Muscle of back (tissue), 13 donors: ENCODE results near the gene UPK2. TPM values are rescaled to one million over a fixed set of nuclear protein-coding genes. Genes with fewer than 3 reads are reported as not detected.
A peak's percentile ranks its signal among the peaks of the same experiment; 100 is the strongest.

Experiments
- DNase-seq, 3 donors: peaks; one replicate each; pipeline versions ENCODE4 v3.0.0 to v3.0.0-alpha.2; 2013
- long read RNA-seq, 9 donors: transcript quantifications; one replicate each; lab custom pipeline, GENCODE V29; 2026
- polyA plus RNA-seq, 10 donors: library from polyadenylated mRNA; unstranded; fragments of 120-200 nt; gene quantifications; one replicate each; pipeline ENCODE4 v1.2.1, GENCODE V29; 2013; ENCODE audit not compliant: insufficient read length in 10 of 10

The UPK2 gene
- 1 to 10 TPM in 4 of 10 donors, under 1 TPM in 6; 0.56 to 2.4 (median 0.87) TPM for polyA plus RNA-seq
- long read RNA-seq, donor 1, partial matches to known transcripts: 4,902 of 5,088 reads
- long read RNA-seq, donor 1, other reads (novel, unspliced or antisense): 186 of 5,088 reads
- long read RNA-seq, donor 2: 0 reads
- long read RNA-seq, donor 3: 0 reads
- long read RNA-seq, donor 4: 0 reads
- long read RNA-seq, donor 5: 0 reads
- long read RNA-seq, donor 6: 0 reads
- long read RNA-seq, donor 7: 0 reads
- long read RNA-seq, donor 8: 0 reads
- long read RNA-seq, donor 9: 0 reads

DNA sequence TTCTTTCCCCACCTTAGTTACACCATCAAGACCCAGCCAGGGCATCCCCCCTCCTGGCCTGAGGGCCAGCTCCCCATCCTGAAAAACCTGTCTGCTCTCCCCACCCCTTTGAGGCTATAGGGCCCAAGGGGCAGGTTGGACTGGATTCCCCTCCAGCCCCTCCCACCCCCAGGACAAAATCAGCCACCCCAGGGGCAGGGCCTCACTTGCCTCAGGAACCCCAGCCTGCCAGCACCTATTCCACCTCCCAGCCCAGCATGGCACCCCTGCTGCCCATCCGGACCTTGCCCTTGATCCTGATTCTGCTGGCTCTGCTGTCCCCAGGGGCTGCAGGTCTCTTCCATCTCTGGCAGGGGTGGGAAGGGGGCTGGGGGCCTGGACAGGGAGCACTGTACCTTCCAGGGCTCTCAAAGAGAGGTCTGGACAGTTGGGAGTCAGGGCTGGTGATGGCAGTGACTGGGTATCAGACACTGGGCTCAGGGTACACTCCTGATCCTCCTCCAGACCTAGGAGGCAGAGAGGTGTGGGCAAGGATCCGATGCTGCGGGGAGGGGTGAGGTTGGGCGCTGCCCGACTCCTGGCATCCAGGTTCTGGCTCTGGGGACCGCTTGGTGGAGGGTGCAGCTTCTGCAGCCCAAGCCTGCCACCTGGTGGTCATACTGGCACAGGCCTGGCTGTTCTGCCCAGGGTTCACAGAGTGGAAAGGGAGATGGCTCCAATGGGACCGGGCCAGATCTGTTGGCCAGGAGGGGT, at the start of gene UPK2:
Gene UPK2, plus strand, starts transcription at position 205 of the 753 bp plus-strand sequence. Its CDS starts 53 bp downstream, at position 258.
- DNase-seq: peak; percentile 63 to 88 (median 81)

DNA sequence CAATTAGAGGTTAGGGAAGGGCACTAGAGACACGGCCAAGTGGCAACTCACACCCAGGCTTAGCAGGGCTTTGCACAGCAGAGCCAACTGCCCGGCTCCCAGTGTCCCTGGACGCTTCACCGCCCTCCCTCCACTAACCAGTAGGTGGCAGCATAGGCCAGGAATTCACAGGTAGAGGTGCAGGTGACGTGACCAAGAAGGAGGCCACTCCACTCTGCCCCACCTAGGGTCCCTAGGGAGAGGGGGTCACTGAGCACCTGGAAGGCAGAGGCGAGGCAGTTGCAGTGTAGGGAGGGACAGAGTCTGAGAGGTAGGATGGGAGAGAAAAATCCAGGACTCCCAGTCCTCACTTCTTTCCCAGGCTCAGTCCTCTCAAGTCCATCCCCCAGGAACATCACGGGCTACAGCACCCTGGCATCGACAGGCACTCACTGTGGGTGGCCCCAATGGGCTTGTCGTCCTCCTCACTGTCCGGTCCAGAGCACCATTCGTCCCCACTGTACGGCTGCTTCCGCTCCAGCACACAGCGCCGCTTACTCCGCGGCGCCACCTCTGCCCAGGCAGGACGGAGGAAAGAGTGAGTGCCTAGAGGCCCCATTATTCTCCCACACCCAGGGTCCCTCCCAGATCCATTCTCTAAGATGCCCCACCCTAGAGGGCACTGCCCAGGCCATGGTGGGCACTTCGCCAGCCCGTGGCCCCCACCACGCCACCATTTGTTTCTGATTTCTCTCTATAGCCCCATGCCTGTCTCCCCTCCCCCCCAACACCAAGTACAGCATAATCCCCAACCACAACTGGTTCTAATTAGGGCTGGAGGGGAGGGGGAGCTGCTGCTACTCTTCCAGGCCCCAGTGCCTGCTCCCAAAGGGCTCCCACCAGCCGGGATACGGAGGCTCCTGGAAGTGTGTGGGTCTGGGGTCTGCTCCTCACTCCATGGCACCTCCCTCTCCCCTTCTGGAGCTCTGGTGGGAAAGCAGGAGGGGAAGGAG, 48.8 kb upstream of the UPK2 start:
- peak; percentile 73 to 88 (median 86) for DNase-seq

DNA sequence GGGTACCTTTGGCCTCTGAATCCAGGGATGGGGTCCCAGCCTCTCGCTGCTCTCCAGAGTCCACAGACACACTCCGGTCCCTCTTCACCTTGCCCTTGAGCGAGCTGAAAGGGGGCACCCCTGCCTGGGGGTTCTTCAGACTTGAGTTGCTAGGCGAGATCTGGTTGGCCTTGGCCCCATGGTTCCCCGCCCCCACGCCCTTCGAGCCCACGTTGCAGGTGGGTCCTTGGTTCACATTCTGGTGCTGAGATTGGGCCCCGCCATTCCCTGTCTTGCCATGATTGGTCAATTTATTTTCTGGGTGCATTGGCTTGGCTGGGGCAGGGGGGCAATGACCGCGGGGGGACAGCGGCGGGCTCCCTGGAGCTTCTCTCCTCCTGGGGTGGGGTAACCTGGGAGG, 47.8 kb upstream of the UPK2 start:
- DNase-seq: no peak

DNA sequence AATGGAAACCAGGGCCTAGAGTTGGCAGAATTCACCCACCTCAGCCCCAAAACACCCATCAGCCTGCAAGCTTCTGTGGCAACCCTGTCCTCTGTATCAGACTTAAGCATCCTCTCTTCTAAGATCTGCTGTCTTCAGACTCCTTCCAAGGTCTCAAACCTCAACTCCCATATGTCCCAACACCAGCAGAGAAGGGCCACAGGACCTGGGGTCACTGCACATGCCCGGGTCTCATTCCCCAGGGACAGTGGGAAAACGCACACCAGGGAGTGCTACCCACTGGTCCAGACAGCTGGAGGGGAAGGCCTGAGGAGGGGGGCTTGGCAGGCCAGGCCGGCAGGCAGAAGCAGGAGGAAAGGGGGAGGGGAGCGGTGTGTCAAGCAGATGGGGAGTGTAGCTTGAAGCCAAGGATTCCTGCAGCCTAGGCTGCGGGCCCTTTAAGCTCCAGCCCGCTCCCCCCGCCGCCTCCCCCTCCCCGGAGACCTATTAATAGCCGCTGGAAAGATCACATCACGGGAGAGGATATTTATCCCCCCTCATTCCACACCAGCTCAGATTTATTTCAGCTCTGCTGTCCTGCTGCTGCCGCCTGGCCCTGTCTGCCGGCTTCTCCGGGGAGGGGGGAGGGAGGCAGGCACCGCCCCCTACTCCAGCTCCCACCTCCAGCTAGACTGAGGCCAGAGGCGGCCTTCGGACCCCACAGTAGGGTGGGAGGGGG, 47.0 kb upstream of the UPK2 start:
- DNase-seq: peak; percentile 94 to 98 (median 97)

DNA sequence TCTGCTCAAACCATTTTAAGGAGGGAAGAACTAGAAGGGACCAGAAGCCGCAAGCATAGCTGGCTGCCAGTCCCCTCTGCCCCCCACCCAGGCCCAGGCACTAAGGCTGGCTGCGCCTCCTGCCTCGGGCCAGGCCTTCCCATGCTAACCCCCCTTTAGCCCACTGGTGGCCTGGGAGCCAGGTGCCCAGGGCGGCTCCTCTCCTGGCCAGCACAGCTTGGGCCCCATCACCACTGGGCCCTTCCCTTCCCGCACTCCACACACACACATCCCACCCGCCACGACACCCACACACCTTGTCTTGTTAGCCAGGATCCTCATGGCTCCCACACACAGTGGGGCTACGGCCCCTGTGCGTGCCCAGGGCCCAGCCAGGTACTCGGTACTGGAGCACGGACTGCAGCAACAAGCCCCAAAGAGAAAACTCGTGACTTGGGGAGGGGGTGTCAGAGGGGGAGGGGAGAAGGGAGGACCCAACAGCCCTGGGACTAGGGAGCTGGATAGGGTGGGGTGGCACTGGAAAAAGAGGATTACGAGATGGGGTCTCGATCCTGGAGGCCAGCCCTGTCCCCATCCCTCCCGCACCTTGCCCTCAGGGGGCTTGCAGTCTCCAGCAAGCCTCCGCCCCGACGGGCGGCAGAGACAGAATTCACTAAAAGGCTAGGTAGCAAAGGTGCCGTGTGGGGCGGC, 46.3 kb upstream of the UPK2 start:
- no peak for DNase-seq

DNA sequence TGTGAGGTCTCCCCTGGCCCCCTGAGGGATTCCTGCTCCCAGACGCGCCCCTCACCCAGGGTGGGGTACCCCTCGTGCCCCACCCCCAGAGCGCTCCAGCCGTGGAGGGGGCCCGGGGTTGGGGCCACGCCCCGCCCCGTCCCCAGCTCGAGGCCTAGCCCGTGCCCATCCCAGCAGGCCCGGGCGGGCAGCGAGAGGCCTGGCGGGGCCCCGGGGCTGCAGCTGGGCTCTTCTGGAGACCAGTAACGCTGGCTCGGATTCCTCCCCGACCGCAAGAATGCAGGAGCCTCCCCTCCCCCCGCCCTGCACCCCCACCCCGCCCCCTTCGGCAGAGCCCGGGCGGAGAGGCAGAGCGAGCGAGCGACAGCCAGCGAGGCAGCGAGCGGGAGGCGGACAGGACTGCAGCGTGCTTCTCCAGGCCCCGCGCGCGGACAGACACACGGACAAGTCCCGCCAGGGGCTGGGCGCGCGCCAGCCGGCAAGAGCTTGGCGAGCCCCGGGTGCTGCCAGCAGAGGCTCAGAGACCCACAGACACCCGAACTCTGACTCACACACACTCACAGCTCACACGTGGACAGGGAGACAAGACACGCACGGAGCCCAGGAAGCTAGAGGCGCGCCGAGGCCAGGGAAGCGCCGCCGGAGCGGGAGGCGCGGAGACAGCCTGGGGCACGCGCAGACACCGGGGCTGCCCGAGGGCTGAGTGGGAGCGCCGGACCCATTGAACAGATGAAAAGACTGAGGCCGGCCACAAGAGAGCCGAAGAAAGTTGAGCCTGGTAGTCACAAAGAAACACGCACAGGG, 45.6 kb upstream of the UPK2 start:
- DNase-seq: peak in 2 of 3 donors; percentile 88 to 89

DNA sequence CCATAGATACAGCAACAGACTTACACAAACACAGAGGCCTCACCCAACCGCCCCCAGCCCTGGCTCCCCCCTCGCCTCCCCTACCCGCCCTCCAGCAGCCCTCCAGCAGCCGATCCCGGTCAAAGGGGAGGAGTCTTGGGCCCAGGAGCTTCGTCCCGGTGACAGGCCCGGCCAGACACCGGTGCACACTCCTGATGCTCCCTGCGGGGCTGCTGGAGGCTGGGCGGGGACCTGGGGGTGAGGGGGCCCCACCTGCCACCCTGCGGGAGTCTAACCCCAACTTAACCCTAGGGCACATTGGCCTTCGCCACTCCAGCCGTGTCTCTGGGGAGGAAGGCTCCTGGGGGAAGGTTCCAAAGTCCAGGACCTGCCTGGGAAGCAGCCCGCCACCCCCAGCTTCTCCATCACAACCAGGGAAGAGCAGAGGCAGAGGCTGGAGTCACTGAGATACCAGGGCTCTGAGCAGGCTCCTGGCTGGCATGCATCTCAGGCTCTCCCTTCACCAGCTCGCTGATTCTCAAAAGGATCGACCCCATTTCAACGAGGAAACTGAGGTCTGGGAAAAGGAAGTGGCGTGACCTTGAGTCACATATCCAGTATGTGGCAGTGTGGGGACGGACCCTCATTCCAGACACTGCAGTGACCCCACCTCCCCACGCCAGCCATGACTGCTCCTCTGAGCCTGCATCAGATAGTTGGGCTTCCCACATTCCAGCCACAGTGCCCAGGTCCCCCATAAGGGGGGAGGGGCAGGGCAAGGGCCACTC, 44.8 kb upstream of the UPK2 start:
- DNase-seq: no peak

DNA sequence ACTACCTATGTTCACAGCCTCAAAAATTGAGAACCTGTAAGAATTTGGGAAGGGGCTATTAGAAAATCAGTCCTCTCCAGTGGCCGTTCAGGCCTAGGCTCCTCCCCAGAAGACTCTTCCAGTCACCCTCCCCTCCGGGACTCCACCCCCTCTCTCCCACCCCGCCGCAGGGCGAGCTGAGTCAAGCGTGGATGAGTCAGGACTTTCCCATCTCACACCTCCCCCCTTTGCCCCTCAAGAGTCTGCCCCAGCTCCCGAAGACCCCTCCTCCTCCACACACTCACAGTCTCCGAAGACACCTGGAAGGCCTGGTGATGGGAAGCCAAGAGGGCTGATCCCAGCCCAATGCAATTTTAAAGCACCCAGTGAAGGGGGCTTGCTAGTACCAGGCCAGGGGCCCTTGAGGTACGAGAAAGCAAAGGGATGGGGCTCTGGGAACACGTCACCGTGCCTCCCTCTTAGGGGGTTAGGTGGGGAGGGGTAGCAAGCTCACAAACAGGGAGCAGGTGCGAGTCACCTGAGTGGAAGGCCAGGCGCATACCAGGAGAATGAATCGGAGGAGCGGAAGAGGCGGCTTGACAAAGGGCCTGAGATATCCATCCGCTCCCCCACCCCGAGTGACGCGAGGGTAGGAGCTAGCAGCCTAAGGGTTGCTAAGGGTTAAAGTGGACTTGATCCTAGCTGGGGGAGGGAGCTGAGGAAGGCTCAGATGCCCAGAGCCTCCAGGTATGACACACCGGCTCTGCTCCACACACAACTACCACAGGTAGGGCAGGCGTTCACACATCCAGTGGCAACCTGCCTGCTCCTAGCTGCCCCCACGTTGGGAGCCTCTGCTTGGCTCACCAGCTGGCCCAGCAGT, 44.0 kb upstream of the UPK2 start:
- peak in 2 of 3 donors; percentile 73 to 86 for DNase-seq

DNA sequence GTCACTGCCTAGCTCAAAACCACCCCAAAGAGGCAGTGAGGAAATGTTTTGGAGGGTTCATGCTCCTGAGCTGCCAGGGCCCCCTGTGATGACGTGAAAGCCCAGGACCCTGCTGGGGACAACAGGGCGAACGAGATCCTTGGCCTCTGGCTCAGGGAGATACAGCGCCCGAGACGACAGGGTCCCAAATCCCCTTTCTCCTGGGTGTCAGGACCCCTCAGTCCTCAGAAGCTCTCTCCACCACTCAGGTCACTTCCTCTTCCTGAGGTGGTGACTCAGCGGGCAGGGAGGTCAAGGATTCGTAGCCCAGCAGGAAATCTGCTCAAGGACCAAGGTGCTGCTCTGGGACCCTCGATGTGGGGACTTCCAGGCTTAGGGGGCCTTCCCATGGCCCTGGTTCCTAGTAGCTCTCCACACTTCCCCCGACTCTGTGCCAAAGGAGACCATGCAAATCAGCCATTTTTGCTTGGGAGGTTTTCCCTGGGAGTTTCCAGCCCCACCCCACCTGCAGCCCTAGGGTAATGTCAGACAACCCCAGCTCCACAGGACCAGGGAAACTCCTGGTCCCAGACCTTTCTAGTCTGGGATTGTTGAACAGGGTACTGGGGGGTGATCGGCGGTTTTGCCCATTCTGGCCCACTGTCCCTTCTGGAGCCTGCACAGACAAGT, 43.2 kb upstream of the UPK2 start:
- peak in 1 of 3 donors; percentile 33 for DNase-seq

DNA sequence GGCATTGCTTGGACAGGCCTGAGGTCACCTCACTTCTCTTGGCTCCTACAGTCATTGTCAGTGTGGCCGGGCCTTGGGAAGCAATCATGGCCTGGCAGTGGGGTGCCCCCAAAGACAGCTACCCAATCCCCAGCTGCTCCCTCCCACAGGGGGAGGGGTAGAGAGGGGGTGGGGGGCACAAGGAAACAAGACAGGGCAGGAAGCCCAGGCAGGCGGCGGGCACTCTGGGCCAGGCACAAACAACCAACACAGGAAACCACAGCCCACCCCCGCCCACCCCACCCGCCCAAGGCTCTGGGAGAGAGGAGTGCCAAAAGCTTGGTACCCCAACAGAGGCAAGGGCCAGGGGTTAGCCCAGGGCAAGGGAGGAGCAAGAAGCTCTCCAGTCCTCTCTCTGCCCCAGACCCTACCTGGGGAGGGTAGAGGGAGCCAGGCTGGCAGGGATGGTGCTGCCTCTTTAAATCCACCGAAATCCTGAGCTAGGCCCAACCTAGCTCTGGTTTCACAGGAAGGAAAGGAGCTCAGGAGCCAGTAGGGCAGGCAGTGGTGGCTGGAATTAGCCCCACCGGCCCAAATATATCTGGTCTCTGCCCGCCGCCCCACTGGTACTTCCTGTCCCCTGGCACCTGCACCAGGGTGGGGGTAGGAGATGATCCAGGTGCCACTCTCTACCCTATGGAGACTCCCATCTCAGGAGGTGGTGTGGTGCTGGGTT, 42.5 kb upstream of the UPK2 start:
- DNase-seq: peak in 1 of 3 donors; percentile 31

DNA sequence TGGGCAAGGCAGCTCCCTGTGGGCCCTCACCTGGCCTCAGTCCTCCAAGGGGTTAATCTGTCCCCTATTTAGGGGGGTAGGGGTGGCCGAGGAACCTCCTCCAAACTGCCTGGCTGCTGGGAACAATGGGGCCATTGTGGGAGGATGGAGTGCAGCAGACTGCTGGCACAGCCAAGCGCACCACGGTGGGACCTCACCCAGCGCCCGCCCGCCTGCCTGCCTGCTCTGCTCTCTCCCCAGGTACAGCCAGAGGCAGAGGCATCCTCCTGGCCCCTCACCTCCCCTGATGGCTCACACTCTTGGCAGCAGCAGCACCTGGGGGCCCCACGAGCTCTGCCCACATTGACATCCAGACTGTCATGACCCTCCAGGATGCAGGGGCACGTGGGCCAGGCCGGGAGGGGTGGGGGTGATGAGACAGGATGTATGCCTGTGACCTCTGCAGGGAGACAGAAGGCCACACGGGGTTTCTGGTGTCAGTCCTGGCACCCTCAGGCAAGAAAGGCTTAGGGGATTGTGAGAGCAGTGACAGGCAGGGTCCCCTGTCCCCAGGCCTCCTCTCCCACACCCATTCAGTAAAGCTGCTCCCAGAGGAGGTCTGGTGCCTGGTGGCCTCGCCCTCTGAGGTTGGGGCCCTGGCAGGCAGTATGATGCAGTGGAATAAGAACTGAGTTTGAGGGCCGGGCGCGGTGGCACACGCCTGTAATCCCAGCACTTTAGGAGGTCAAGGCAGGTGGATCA, 41.8 kb upstream of the UPK2 start:
- peak in 1 of 3 donors; percentile 44 for DNase-seq

DNA sequence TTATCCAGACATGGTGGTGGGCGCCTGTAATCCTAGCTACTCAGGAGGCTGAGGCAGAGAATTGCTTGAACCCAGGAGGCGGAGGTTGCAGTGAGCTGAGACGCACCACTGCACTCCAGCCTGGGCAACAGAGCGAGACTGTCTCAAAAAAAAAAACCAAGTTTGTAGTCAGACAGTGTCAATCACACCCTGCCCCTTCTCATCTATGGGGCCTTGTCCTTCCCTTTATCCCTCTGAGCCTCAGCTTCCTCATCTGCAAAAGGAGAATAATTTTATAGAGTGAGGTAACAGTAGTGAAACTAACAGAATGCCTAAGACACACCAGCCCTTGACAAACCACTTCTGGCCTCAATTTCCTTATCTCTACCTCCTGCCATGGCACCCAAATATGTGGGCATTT, 41.1 kb upstream of the UPK2 start:
- no peak for DNase-seq

DNA sequence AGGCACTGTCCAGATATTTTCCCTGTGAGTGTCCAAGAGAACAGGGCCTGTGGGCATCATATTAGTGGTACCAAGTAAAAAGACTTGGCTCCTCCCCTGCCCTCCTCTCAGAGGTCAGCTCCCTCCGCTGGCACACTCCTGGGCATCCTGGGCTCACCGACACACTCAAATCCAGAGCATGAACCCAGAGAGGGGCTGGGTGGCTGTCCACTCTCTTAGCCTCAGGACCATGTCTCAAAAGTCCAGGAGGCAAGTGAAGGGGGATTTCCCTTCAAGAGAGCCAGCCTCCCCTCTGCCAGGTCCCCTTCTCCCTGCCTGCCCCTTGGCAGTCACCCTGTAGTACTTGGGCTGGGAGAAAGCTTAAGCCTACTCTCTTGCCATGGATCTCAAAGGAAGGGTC, 40.7 kb upstream of the UPK2 start:
- no peak for DNase-seq

DNA sequence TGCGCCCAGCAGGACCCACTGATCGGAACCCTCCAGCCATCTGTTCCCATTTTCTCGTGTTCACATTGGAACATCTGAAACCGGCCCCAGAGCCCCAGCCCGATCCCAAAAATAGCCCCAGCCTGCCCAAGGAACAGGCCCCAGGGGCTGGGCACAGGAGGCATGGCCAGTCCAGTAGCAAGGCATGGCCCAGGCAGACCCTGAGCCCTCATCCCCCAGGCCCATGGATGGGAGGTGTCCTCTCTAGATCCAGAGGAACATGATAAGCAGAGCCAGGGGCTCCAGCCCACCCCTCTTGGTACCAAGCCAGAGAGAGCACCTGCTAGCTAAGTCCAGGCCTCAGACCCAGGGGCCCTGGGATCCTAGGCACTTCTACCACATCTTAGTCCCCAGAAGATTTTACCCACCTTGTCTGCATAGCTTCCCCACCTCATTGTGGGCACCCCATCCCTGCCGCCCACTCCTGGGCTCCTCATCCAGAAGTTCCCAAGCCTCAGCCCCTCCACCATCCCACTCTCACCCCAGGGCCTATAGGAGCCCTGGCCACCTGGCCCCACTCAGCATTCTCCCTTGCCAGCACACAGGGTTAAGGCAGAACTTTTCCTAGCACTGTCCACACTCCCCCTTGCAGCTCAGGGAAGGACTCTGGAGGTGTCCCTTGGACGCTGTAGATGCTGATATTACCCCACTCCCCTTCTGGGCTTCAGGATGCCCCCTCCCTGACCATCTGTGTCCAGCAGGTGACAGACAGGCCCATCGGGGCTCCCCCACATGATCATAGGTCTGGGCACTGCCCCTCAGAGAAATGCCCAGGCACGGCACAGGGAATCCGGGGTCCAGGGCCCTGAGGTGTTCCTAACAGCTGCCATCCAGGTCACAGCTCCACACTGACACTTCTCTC, 39.9 kb upstream of the UPK2 start:
- peak in 2 of 3 donors; percentile 37 to 53 for DNase-seq
